Hepatocyte (in vitro differentiated cells): Measurements from ENCODE around the gene KCNJ8. TPM values are rescaled to one million over a fixed set of nuclear protein-coding genes. Genes with fewer than 3 reads are reported as not detected.

Experiments
- DNase-seq: peaks from one replicate; pipeline ENCODE4 v3.0.0-alpha.2; 2016; ENCODE audit warnings: low spot score
- H2AFZ ChIP-seq: fragments of 200-600 bp; sonication (generic); 2 replicates; pipeline ENCODE4 v1.6.0; 2016; ENCODE audit warnings: antibody characterized with exemption, mild to moderate bottlenecking
- H3K27ac ChIP-seq: fragments of 200-600 bp; sonication (generic); 2 replicates; pipeline ENCODE4 v1.5.1; 2016; ENCODE audit warnings: mild to moderate bottlenecking
- H3K27me3 ChIP-seq: fragments of 200-600 bp; sonication (generic); 2 replicates; pipeline ENCODE4 v1.6.1; 2016
- H3K36me3 ChIP-seq: fragments of 200-600 bp; sonication (generic); replicated peaks from 2 replicates; pipeline ENCODE4 v1.5.1; 2016; ENCODE audit warnings: low read depth; ENCODE audit not compliant: insufficient read depth
- H3K4me1 ChIP-seq: fragments of 200-600 bp; sonication (generic); 2 replicates; pipeline ENCODE4 v1.5.1; 2016; ENCODE audit warnings: mild to moderate bottlenecking, moderate library complexity; ENCODE audit not compliant: insufficient read depth
- H3K4me2 ChIP-seq: fragments of 200-600 bp; sonication (generic); 2 replicates; pipeline ENCODE4 v1.6.0; 2016
- H3K4me3 ChIP-seq: fragments of 200-600 bp; sonication (generic); 2 replicates; pipeline ENCODE4 v1.5.1; 2016; ENCODE audit warnings: mild to moderate bottlenecking
- H3K79me2 ChIP-seq: fragments of 200-600 bp; sonication (generic); 2 replicates; pipeline ENCODE4 v1.6.0; 2017; ENCODE audit warnings: mild to moderate bottlenecking
- H3K9me2 ChIP-seq: fragments of 200-600 bp; sonication (generic); replicated peaks from 2 replicates; pipeline ENCODE4 v1.6.0; 2017; ENCODE audit warnings: mild to moderate bottlenecking; ENCODE audit not compliant: insufficient read depth
- H3K9me3 ChIP-seq: fragments of 200-600 bp; sonication (generic); 2 replicates; pipeline ENCODE4 v1.5.1; 2016; ENCODE audit warnings: low read depth, mild to moderate bottlenecking
- H4K20me1 ChIP-seq: fragments of 200-600 bp; sonication (generic); 2 replicates; pipeline ENCODE4 v1.6.0; 2016; ENCODE audit warnings: mild to moderate bottlenecking; ENCODE audit not compliant: insufficient read depth, poor library complexity, severe bottlenecking
- EZH2 ChIP-seq: fragments of 200-600 bp; sonication (generic); IDR thresholded peaks from 2 replicates; pipeline ENCODE4 v1.6.1; 2016; ENCODE audit warnings: antibody characterized with exemption, mild to moderate bottlenecking, borderline replicate concordance
- EZH2phosphoT487 ChIP-seq: fragments of 200-600 bp; sonication (generic); IDR thresholded peaks from one replicate; pipeline ENCODE4 v1.6.1; 2018; ENCODE audit warnings: antibody characterized with exemption, mild to moderate bottlenecking, low read depth, moderate library complexity; ENCODE audit not compliant: unreplicated experiment, severe bottlenecking
- WGBS: methylation state at CpG from one replicate; pipeline ENCODE4 v1.1.6; 2016; ENCODE audit warnings: low lambda C conversion rate; ENCODE audit errors: missing lambda C conversion rate; 5-methylcytosine and 5-hydroxymethylcytosine counted together
- polyA plus RNA-seq: library from polyadenylated mRNA; unstranded; fragments of >200 nt; fragmentation: Nextera tagmentation; extraction: Ambion mirVana; gene quantifications from 2 replicates; pipeline ENCODE4 v1.2.1, GENCODE V29; 2016
- total RNA-seq: library from RNA; depleted of rRNA; stranded (reverse); fragments of >200 nt; gene quantifications from 2 replicates; pipeline ENCODE4 v1.2.3, GENCODE V29; 2014
- TF ChIP-seq, protein P1 (sequence below): fragments of 200-600 bp; sonication (generic); IDR thresholded peaks from 2 replicates; pipeline ENCODE4 v1.5.1; 2016; ENCODE audit warnings: antibody characterized with exemption, mild to moderate bottlenecking; ENCODE audit not compliant: poor library complexity

Gene KCNJ8
- total and polyA plus RNA-seq, 2 experiments from 2014 or later, result 15.8 to 37.3 TPM

DNA sequence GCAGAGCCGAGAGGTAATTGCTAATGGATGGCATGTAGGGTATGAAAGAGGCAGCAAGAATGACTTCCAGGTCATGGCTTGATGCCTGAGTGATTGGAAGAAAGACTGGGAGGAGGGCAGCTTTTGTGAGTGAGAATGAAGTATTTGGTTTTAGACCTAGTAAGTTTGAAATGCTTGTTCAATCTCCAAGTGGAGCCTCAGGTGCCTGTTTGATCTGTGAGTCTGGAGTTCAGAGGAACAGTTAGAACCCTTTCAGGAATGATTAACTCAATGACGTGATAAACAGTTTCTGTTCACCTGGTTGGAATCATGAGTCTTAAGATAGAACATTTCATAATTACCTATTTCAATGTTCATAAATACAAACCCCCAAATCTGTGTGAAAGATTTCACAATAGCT lies 10.4 kb downstream of the KCNJ8 start:
- Histone ChIP-seq H2AFZ (no peak overlapping the region), H3K36me3 (no peaks in the 10 kb centered on the region), H3K27me3 (no peaks in the 10 kb centered on the region), H3K4me2 (peak overlapping the region; percentile 51), H3K4me3 (no peak overlapping the region), H4K20me1 (no peaks in the 10 kb centered on the region), H3K9me2 (no peaks in the 10 kb centered on the region), H3K9me3 (no peaks in the 10 kb centered on the region), H3K27ac (peak overlapping the region; percentile 87), H3K79me2 (no peaks in the 10 kb centered on the region), H3K4me1 (peaks cover 10% of the 10 kb centered on the region)
- WGBS, result 64% methylated on average over 2 of the region's 2 CpGs
- peak; percentile 43 for DNase-seq
- TF ChIP-seq, protein P1, sequence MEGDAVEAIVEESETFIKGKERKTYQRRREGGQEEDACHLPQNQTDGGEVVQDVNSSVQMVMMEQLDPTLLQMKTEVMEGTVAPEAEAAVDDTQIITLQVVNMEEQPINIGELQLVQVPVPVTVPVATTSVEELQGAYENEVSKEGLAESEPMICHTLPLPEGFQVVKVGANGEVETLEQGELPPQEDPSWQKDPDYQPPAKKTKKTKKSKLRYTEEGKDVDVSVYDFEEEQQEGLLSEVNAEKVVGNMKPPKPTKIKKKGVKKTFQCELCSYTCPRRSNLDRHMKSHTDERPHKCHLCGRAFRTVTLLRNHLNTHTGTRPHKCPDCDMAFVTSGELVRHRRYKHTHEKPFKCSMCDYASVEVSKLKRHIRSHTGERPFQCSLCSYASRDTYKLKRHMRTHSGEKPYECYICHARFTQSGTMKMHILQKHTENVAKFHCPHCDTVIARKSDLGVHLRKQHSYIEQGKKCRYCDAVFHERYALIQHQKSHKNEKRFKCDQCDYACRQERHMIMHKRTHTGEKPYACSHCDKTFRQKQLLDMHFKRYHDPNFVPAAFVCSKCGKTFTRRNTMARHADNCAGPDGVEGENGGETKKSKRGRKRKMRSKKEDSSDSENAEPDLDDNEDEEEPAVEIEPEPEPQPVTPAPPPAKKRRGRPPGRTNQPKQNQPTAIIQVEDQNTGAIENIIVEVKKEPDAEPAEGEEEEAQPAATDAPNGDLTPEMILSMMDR, result no peak
- no peak for TF ChIP-seq EZH2phosphoT487
- TF ChIP-seq EZH2, result no peak

DNA sequence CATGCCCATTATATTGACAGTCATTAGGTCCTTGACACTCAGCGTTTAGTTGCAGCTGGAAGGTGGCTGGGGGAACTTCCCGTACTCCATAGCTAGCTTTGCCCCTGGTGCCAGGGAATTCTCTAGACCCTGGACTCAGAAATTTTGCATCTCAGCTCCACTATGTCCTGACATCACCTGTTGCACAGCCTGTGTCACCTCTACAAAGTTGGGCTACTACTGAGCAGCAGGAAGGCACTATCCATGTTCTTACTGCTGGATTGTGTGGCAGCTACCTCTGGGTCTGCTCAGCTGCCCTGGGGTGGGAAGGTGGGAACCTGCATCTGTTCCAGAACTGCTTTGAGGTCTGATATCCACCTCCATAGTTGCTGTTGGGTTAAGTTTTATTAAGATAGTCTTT lies 11.0 kb downstream of the KCNJ8 start:
- Histone ChIP-seq H3K27me3 (no peaks in the 10 kb centered on the region), H3K9me2 (no peaks in the 10 kb centered on the region), H3K4me1 (peaks cover 10% of the 10 kb centered on the region), H3K36me3 (no peaks in the 10 kb centered on the region), H3K79me2 (no peaks in the 10 kb centered on the region), H4K20me1 (no peaks in the 10 kb centered on the region), H2AFZ (no peak overlapping the region), H3K4me3 (no peak overlapping the region), H3K27ac (peak overlapping the region; percentile 87), H3K9me3 (no peaks in the 10 kb centered on the region), H3K4me2 (peak overlapping the region; percentile 51)
- 87% methylated on average over 2 of the region's 2 CpGs for WGBS
- DNase-seq, result no peak
- TF ChIP-seq, protein P1, result no peak
- no peak for TF ChIP-seq EZH2phosphoT487
- TF ChIP-seq EZH2, result no peak

- peaks cover 10% of the 10 kb centered on the region for H3K4me1 ChIP-seq
- no peak for TF ChIP-seq EZH2phosphoT487
- TF ChIP-seq, protein P1, result no peak
- no peak for TF ChIP-seq EZH2
- 91% methylated on average over 5 of the region's 5 CpGs for WGBS
- H3K27me3 ChIP-seq, result no peaks in the 10 kb centered on the region
- no peaks in the 10 kb centered on the region for H3K9me2 ChIP-seq
- no peaks in the 10 kb centered on the region for H3K79me2 ChIP-seq
- no peak overlapping the region for H2AFZ ChIP-seq
- no peaks in the 10 kb centered on the region for H3K36me3 ChIP-seq
- H4K20me1 ChIP-seq, result no peaks in the 10 kb centered on the region
- no peak overlapping the region for H3K4me2 ChIP-seq
- DNase-seq, result no peak
- H3K27ac ChIP-seq, result no peak overlapping the region
- no peak overlapping the region for H3K4me3 ChIP-seq
- H3K9me3 ChIP-seq, result no peaks in the 10 kb centered on the region
Observed at GRCh38 chr12:21759737-21760136, 14.8 kb downstream of the KCNJ8 start.

DNA sequence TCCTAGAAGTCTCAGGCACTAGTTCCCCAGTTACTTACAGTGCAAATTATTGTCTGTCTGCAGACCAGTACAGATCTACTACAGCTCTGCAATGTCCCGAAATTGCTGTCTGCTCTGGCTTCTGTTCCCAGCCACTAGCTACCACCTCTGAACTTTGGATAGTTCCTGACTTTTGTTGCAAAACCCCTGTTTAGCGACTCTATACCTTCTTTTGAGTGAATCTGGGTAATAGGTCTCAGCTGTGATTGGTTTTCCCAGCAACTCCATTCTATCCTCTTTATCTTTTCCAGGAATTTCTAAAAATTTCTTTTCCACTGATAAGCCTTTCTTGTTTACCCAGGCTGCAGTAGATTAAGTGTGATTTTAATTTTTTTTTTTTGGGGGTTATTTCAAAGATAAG lies 16.8 kb downstream of the KCNJ8 start:
- Histone ChIP-seq H3K27ac (peak overlapping the region; percentile 19), H3K79me2 (no peaks in the 10 kb centered on the region), H3K36me3 (no peaks in the 10 kb centered on the region), H3K4me2 (no peak overlapping the region), H4K20me1 (no peaks in the 10 kb centered on the region), H3K9me3 (no peaks in the 10 kb centered on the region), H3K4me3 (no peak overlapping the region), H2AFZ (no peak overlapping the region), H3K4me1 (no peaks in the 10 kb centered on the region), H3K27me3 (no peaks in the 10 kb centered on the region), H3K9me2 (no peaks in the 10 kb centered on the region)
- 46% methylated on average over 2 of the region's 2 CpGs for WGBS
- no peak for TF ChIP-seq EZH2phosphoT487
- TF ChIP-seq, protein P1, result no peak
- no peak for TF ChIP-seq EZH2
- no peak for DNase-seq
